ENCODE results near the gene COX10.

- TF ChIP-seq CTCF (conservative IDR thresholded peaks at IDR 0.05 in 1 of 2, IDR thresholded peaks at IDR 0.05 in 1 of 2; ENCODE audit: extremely low read depth in 1 of 2, insufficient read depth in 1 of 2, low read depth in 1 of 2, low read length in 2 of 2) (no peak), EZH2 (IDR thresholded peaks at IDR 0.05; ENCODE audit: borderline replicate concordance, low read length) (no peak)
Observed at GRCh38 chr17:14198575-14198974, 129.3 kb downstream of the COX10 start.
